DMS79 (cell line): ENCODE results near the gene OGFRL1.
"Not testable (repeated sequence)": the region's sequence is repeated elsewhere in the genome, so short reads cannot be mapped to it uniquely, and the experiment has no call there.

ENCODE experiments used
- DNase-seq: peaks from one replicate; lab custom pipeline; 2025; lab: John Stamatoyannopoulos, UW

Gene OGFRL1

DNA sequence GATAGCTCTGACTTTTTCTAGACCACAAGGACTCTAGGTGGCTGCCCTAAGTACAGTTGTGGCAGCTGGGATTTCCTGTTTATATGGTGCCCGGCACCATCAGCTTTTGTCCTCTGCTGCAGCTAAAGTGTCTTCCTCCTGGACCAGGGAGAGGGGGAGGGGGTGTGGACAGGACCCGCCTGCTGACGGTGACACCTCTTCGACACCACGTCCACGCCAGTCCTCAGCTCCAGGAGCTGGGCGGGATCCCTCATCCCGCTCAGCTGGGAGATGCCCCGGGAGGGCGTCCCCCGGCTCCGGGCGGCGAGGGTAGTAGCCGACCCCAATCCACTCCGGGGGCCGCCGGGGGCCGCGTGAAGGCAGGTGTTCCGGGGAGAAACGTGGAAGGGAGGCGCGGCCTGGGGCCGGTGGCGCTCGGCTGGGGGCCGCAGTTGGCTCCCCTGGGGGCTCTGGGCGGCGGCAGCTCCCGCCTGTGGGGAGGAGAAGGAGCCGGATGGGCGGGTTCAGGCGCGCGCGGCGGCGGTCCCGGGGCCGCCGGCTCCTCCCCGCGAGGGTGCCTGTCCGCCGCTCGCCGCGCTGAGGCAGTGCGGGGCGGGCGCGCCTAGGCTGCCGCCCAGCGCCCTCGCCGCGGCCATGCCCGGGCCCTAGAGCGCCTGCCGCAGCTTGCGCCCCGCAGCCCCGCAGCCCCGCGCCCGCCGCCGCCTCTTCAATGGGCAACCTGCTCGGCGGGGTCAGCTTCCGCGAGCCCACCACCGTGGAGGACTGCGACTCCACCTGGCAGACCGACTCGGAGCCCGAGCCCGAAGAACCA lies at the start of gene OGFRL1:
TSS of gene OGFRL1 (plus strand) at position 584 of the 811 bp plus-strand sequence. CDS start at position 710, 126 bp downstream.
- DNase-seq = peak; percentile 59

GRCh38 chr6:71239694-71240093 lies 48.9 kb upstream of the OGFRL1 start:
- DNase-seq = no peak

GRCh38 chr6:71245265-71246049 lies 43.2 kb upstream of the OGFRL1 start:
- no peak for DNase-seq

GRCh38 chr6:71246596-71246995 lies 42.0 kb upstream of the OGFRL1 start:
- DNase-seq = no peak

DNA sequence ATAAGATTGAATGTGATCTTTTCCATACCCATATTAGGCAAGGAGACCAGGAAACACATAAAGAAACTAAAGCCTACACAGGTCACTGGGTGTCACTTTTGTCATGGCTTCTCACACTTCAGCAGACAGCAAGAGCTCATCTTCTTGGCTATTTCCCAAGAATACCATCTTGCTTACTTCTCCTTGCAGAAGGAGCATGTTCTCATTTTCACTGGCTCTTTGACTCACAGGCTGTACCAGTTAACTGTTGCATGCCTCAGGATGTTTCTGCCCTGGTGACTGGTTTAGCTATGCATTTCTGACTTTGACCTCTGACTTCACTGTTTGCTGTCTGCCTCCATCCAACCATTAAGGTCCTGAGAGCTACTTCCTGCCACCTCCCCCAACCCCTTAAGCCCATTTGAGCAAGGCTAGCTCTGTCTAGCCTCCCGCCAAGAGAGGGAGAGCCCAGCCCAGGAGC lies 40.3 kb upstream of the OGFRL1 start:
- no peak for DNase-seq

DNA sequence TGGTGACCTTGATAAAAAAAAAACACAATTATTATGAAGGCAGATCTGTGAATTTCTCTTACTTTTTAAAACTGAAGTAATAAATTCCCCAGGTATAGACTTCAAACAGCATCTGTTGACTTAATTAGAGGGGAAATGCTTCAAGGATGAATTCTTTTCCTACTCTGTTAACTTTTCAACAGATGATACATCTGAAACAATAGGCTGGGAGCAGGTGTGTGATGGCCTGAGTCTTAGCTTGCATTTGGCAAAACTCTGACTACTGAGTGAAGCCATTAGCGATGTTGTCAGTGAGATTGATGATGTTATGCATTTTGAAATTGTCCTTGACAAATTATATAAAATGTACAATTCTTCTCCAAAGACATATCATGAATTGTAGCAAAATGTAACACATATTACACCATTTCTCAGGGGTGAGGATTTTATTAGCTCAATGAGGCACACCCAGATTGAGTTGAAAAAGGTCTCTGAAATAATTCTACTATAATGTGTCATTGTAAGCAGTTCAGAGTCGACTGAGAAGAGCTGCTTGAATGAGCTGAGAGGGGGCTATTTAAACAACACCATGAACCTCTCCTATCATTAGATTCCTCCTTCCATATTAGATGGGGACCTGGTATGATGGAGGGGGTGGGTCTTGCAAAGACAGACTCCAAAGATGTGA lies 39.6 kb upstream of the OGFRL1 start:
- DNase-seq = no peak

GRCh38 chr6:71250099-71250602 lies 38.5 kb upstream of the OGFRL1 start:
- DNase-seq = no peak

DNA sequence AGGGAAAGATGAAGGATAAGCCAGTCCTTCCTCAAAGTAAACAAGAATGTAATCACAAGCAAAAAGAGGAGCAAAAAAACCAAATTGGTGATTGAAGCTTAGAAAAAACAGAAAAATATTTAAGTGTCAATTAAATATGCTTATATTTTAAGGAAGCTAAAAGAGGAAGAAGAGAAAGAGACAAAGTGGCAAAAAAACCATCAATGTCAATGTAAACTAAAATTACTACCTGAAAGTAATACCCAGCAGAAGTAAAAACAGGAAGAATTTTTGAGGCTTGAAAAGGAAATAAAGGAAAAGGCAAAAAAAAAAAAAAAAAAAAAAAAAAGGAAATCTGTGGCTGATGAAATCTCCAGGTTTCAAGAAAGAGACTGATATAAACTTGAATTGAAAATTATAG lies 36.2 kb upstream of the OGFRL1 start:
- no peak for DNase-seq

DNA sequence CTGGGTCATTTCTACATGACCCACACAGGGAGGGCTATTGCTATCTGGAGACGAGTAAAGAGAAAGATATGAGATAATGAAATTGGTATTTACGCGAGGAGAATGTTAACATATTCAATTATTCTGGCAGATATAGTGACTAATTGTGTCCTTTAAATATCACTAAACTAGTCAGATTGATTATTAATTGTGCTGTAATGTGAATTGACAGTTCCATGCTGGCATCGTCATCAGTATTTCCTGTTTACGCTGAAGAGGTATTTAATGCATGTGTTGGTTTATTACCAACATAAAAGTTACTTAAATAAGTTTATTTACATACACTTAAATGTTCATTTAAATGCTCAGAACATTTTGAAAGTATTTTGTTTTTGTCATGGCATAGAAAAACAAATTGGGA lies 35.7 kb upstream of the OGFRL1 start:
- DNase-seq = no peak

DNA sequence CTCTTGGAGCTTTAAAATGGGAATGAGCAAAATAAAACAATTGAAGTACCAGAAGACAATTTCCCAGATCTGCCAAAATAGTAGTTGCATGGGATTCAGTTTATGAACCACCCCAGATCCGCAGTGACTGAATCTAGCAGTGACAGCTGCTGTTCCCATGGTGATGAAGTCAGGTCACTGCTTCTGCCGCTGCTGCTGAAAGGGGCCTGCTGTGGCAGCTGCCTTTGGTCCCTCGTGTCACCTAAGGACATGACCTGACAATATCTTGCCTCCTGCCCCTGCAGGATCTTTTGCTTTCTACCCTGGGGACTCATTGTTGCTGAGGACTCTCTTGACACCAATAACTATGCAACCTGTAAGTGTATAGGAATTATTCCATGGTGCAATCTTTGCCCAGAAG lies 34.3 kb upstream of the OGFRL1 start:
- no peak for DNase-seq

- no peak for DNase-seq
Observed at GRCh38 chr6:71258078-71258866, 30.3 kb upstream of the OGFRL1 start.

DNA sequence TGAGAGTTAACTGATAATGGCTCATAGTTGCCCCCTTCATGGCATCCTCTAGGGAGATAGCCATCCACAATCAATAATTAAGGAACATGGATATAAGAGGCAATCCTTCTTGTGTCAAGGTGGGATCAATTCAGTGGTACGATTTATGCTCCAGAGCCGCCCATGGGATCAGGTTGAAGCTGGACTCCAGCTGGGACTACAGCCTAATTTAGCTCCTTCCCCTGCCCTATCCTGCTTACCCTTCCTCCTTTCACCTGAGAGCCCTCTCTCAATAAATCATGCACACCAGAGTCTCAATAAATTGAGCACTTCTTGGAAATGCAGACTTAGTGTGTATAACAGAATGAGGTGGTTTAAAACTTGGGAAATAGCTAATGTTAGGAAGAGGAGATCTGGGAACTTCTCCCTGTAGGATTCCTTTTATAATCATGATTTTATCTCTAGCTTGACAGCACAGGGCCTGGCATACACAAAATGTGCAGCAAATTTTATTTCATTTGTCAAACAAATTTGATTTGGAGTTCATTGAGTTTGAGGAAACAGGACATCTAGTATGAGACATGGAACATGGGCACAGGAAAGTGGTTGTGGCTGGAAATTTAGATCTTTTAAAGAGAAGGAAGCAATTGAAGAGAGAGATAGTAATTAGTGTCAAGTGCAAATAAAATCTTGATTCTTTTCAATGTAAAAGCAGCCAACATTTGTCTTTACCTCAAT lies 28.6 kb upstream of the OGFRL1 start:
- no peak for DNase-seq

DNA sequence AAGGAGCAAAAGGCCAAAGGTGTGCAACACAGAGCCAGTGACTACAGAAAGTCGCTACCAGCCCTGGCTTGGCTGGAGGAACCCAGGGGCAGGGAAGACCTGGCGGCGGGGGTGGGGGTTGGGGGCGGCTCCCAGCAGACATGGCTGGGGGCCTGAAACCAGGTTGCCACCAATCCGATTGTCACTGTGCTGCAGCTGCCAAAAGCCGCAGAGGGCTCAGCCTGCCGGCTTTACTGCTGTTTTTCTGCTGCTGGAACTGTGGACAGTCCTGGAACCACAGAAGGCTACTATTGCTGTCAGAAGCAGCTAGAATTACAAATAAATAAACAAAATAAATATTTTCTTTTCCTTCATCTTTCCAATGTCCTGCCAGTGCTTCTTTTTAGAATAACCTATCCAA lies 25.7 kb upstream of the OGFRL1 start:
- DNase-seq = no peak

- DNase-seq = not testable (repeated sequence)
Observed at GRCh38 chr6:71266392-71266791, 22.2 kb upstream of the OGFRL1 start.

DNA sequence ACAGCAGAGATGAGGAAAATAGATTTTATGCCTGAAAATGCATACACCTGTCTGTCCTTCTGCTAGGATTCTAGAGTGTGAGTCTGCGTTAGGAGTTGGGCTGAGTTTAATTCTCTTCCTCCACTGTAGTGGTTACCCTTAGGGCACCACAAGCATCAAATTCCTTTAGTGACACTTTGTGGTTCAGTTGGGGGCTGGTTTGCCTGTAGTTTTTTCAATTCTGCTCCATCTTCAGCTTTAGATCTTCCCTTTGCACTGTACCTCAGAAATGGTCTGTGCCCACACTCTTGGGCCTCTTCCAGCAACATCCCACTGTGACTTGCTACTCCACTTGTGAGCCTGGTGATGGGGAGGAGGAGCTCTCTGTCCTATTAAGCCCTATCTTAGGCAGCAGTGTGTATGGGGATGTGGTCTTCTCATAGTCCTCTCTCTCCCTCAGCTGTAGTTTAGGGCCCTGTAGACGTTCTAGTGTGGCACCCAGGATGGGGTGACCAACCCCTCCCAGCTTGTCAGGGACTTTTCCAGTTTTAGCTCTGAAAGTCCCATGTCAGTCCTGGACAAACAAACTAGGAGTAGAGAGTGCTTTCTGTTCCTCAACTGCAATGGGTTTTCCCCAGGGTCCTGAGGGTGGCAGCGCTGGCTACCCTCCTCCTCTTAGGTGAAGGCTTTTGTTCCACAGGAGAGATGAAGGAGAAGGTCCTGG lies 19.7 kb upstream of the OGFRL1 start:
- DNase-seq = no peak

DNA sequence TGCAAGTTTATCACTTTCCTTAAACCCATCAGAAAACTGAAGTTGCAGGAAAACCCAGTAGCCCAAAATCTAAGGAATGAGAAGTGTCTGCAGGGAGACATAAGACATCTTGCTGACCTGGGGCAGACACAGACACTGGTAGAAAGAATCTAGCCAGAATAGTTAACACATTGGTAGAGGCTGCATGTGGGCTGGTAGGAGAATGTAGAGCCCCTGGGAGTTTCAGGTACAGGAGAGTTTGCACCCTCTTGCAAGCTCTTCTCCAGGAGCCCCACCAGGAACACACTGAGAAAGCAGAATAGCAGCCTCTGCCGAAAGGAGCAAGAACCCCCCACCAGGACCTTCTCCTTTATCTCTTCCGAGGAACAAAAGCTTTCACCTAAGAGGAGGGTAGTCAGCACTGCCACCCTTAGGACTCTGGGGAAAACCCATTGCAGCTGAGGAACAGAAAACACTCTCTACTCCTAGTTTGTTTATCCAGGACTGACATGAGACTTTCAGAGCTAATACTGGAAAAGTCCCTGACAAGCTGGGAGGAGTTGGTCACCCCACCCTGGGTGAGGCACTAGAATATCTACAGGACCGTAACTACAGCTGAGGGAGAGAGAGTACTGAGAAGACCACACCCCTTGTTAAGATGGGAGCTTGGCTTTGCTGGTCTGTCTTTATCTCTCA lies 10.5 kb upstream of the OGFRL1 start:
- no peak for DNase-seq

DNA sequence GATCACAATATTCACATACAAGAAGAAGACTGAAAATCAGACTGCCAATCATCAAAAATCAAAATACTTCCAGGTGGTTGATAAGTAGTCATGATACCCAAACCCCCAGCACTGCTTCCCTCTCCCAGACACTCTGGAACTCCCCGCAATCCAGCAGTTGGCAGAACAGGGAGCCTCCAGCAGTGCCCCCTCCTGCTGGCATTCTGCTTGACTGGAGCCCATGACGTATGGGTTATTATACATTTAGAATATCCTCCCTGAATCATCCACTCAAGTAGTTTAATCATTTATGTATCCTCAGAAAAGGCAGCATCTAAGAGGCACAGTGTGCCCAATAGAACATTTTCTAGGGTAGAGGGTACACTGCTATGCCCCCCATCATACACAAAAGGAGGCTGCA lies 9.3 kb upstream of the OGFRL1 start:
- no peak for DNase-seq

- no peak for DNase-seq
Observed at GRCh38 chr6:71279740-71280139, 8.9 kb upstream of the OGFRL1 start.

DNA sequence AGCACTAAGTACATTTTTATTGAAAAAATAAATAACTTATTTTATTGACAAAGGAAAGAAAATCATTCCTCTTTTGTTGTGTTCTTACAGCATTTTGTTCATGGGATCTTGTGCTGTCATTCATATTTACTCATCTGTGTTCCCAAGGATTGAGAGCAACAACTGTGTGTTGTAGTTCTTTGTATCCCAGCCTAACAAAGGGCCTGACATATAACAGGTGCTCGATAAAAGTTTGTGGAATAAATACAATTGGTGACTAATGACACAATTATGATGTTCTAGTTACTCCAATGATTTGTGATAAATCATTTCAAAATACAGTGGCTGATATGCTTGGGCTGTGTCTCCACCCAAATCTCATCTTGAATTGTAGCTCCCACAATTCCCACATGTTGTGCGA lies 7.9 kb upstream of the OGFRL1 start:
- DNase-seq = no peak

- no peak for DNase-seq
Observed at GRCh38 chr6:71284785-71285184, 3.8 kb upstream of the OGFRL1 start.
